Activated T-cell treated with anti-CD3 and anti-CD28 coated beads, Interleukin-2, amount 50 U/mL, for 48 hours (primary cell): ENCODE results near the gene PITPNM1.
"Not testable (repeated sequence)": the region's sequence is repeated elsewhere in the genome, so short reads cannot be mapped to it uniquely, and the experiment has no call there.

Experiments
- DNase-seq, 2 experiments: peaks; one replicate each; pipeline ENCODE4 v3.0.0-alpha.2; 2020

PITPNM1 gene

DNA sequence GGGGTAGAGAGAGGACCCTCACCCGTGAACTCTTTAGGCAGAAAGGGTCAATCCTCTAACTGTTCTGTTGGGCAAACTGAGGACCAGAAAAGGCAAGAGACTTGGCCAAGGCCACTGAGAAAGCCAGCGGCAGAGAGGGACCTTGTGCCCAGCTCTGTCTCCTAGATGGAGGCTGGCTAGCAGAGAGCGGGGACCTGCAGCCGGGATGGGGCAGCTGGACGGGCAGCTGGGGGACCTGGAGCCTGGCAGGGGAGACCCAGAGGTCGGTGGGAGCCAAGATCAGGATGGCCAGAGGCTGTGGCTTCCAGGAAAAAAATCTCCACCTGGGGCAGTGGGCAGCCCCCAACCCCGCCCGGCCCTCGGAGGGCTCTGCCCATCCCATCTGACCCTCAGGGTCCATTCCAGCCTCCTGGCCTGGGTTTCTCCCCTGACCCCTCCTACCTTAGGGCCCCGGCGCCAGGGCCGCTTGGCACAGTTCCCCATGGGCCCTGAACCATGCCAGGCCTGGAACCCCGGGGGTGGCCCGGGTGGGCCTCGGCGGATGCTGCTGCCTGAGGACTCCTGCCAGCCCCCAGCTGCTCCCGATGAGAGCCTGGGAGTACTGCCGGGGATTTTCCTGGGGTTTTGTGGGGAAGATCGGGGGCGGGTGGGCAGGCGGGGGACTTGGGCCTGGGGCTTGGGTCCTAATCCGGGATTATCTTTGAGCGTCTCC is 17.8 kb upstream of the PITPNM1 start, which contains the start of gene CABP2:
CABP2 (minus strand) TSS at position 603 of the 712 bp plus-strand sequence; CDS start at position 483, 120 bp downstream.
- DNase-seq, result no peak

DNA sequence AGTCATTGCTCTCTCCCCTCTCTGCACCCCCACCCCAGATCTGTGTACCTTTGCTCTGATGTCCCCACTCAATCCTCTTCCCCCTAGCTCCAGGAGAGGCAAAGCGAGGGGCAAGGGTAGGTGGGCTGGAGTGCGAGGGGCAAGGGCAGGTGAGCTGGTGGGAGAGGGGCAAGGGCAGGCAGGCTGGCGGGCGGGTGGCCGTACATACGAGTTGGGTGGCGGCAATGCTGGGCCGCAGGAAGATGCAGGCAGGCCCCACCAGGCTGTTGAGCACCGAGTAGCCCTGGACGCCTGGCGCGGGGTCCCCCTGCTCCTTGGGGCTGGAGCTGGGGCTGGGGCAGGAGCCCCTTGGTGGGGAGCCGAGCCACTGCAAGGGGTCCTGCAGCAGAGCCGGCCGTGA is 17.2 kb upstream of the PITPNM1 start:
- DNase-seq, result no peak

GRCh38 chr11:67521924-67522323 is 16.8 kb upstream of the PITPNM1 start:
- DNase-seq, result no peak

- no peak for DNase-seq
Observed at GRCh38 chr11:67520856-67521824, 16.0 kb upstream of the PITPNM1 start.

GRCh38 chr11:67519726-67520125 is 14.6 kb upstream of the PITPNM1 start:
- DNase-seq, result no peak

GRCh38 chr11:67517784-67518552 is 12.8 kb upstream of the PITPNM1 start:
- DNase-seq, result no peak

DNA sequence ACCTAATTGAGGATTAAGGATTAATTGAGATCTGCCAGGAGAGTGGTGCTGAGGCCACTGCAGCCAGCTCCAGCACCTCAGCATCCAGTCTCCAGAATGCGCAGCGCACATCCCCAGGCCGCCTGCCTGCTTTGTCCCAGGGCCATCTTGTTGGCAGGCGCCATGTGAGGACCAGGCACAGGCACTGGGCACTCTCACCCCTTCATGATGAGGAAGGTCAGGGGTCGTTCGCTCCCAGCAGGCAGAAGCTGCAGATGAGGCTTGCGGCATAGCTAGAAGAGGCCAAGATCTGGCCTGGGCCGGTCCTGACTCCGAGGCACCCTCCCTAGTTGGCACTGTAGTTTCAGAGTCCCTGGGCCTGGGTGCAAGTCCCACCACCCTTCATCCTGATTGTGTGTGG is 11.6 kb upstream of the PITPNM1 start:
- DNase-seq, result no peak

GRCh38 chr11:67514116-67514515 is 9.0 kb upstream of the PITPNM1 start:
- DNase-seq, result no peak

DNA sequence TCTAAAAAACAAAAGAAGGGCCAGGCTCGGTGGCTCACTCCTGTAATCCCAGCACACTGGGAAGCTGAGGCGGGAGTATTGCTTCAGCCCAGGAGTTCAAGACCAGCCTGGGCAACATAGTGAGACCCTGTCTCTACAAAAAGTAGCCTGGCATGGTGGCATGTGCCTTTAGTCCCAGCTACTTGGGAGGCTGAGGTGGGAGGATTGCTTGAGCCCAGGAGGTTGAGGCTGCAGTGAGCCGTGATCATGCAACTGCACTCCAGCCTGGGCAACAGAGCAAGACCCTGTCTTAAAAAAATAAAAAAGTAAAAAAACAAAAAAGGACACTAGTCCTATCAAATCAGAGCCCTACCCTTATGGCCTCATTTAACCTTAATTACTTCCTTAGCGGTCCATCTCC is 6.4 kb upstream of the PITPNM1 start:
- DNase-seq, result not testable (repeated sequence)

DNA sequence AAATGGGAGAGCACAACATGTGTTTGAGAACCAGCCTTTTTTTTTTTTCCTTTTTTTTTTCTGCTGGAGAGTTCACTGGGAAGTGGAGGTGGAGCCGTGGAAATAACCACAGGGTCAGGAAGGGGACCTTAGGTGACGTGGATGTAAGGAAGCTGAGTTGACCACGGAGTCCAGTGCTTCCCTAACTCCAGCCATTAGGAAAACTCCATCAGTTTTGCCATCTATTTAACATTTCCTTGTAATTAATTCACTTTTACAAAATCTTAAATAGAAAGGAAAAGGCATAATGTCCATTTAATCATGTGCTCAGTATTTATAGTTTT is 4.8 kb upstream of the PITPNM1 start:
- no peak for DNase-seq

- peak; percentile 98 for DNase-seq
Observed at GRCh38 chr11:67508486-67509121, 3.4 kb upstream of the PITPNM1 start.

DNA sequence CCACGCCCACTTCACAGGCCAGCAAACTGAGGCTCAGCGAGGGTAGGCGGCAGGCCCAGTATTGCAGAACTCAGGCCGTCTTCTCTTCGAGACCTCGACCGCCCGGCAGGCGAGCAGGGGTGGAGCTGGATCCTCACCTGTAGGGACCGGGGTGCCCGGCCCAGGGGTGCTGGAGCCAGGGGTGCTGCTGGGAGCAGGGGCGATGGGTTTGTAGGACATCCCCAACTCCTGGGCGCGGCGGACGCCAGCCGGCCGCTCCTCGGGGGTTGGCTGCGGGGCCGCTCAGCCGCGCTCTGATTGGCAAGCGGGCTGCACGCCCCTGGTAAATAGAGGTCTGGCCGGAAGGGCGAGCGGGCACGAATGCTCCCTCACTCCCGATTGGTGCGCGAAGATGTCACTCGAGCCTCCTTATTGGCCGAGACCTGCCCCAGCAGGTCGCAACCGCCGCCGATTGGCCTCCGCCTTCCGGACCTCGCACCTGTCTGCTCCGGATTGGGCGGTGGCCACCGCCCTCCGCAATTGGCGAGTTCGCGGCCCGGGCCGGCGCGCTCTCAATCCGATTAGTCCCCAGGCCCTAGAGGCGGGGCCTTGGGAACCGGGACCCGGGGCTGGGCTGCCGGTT is 2.8 kb upstream of the PITPNM1 start, which contains the start of gene CDK2AP2:
CDK2AP2 (minus strand) TSS at position 299 of the 622 bp plus-strand sequence; CDS start at position 219, 80 bp downstream.
- DNase-seq, result peak; percentile 99

GRCh38 chr11:67507242-67507863 is 2.2 kb upstream of the PITPNM1 start:
- peak in 1 of 2 experiments; percentile 41 for DNase-seq

DNA sequence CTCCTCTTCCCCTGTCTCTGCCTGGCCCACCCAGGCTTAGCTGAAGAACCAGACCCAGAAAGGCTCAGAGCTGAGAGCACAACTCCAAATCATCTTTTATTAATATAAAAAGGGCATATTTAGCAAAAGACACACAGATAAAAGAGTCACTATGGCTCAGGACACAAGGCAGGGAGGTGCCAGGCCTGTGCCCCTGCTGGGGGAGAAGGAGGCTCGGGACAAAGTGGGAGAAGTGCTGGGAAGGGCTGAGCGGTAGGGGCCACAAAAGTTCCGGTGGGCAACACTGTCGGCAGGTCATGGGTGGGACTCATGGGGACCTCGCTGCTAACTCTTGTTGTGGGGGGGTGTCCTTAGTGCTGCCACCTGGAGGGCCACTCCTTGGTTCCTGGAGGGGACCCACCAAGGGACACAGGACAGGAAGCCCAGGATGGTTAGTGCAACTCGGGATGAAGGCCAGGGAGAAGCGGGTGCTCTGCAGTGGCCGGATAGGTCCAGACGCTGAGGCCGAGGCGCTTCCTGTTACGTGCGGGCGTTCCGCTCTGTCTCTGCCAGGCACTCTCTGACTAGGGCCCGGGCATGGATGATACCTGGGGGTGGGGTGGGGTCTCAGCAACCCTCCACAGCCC is 1.4 kb upstream of the PITPNM1 start:
- no peak for DNase-seq

- DNase-seq, result peak; percentile 92 to 95
Observed at GRCh38 chr11:67505605-67506396, 638 bp upstream of the PITPNM1 start.

GRCh38 chr11:67504005-67504949 is 886 bp downstream of the PITPNM1 start:
- peak; percentile 56 to 59 for DNase-seq

DNA sequence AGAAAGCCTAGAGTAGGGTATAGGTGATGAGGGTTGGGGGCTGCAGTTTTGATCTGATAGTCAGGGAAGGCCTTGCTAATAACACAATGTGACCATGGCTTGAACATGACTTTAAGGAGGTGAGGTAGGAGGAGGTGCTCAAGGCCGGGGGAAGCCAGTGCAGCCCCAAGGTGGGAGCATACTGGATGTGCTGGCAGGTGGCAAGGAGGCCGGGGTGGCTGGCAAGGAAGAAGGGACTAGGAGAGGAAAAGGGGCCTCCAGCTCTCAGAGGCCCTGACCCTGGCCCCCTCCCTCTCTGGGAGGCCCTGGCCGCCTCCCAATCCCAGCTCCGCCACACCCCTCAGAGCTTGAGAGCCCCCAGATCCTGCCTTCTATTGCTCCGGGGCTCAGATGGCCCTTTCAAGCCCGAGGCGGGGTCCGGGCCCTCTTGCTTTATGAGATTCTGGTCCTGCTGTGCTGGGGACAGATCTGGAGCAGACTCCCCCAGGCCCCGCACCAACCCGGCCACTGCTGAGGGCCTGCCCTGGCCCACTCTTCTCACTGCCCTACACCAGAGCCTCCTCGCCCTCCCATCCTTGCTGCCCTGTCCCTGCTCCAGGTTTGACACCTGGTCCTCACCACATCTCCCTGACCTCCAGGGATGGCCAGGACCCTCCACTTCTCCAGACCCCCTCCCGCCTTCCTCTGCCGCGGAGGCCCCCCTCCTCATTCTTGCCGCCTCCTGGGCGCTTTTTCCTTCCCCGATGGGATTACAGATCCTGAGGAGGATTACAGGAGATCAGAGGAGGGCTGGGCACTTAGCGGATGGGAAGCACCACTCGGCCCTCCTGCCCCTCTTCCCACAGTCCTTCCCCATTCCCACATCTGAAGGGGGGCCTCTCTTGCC is 1.8 kb downstream of the PITPNM1 start:
- no peak for DNase-seq
